Ascending aorta (tissue), 2 donors: ENCODE data around the gene SCO2. TPM values are rescaled to one million over a fixed set of nuclear protein-coding genes. Genes with fewer than 3 reads are reported as not detected.
"Not testable (repeated sequence)": the region's sequence is repeated elsewhere in the genome, so short reads cannot be mapped to it uniquely, and the experiment has no call there.

Experiments
- DNase-seq, 2 donors: peaks; one replicate each; pipeline ENCODE4 v3.0.0-alpha.2; 2019; ENCODE audit warnings: low spot score in 2 of 2
- H3K27ac ChIP-seq, 2 donors: fragments of 200-600 bp; sonication (generic); one replicate each; pipeline ENCODE4 v1.5.1; 2016 to 2017; ENCODE audit warnings: mild to moderate bottlenecking in 1 of 2
- H3K27me3 ChIP-seq: fragments of 200-600 bp; sonication (generic); one replicate; pipeline ENCODE4 v1.5.1; 2017
- H3K36me3 ChIP-seq, 2 donors: fragments of 200-600 bp; sonication (generic); one replicate each; pipeline ENCODE4 v1.5.1; 2016
- H3K4me1 ChIP-seq, 2 donors: fragments of 200-600 bp; sonication (generic); one replicate each; pipeline ENCODE4 v1.5.1; 2016 to 2017; ENCODE audit warnings: mild to moderate bottlenecking in 1 of 2
- H3K4me3 ChIP-seq, 2 donors: fragments of 200-600 bp; sonication (generic); one replicate each; pipeline ENCODE4 v1.5.1; 2016 to 2017; ENCODE audit warnings: mild to moderate bottlenecking in 1 of 2
- H3K9me3 ChIP-seq, 2 donors: fragments of 200-600 bp; sonication (generic); one replicate each; pipeline ENCODE4 v1.5.1; 2016
- CTCF ChIP-seq, 3 experiments: fragments of 200-600 bp in 2 of 3; fragments of 450-650 bp in 1 of 3; sonication (generic) in 2 of 3; IDR thresholded peaks; one replicate each; pipeline ENCODE4 v1.5.1; 2016 to 2019; ENCODE audit warnings: antibody characterized with exemption in 3 of 3, mild to moderate bottlenecking in 1 of 3, moderate library complexity in 1 of 3
- intact Hi-C: fragments of 100-400 bp; cut with DNase I; formaldehyde crosslinking; loops from one replicate; pipeline ENCODE4 v1.15.1; 2023
- total RNA-seq: library from RNA; depleted of rRNA; stranded (reverse); fragments of >200 nt; gene quantifications from one replicate; pipeline ENCODE4 v1.1.0, GENCODE V29; 2016

The SCO2 gene
- total RNA-seq, 1 donor from 2014 or later: not detected

DNA sequence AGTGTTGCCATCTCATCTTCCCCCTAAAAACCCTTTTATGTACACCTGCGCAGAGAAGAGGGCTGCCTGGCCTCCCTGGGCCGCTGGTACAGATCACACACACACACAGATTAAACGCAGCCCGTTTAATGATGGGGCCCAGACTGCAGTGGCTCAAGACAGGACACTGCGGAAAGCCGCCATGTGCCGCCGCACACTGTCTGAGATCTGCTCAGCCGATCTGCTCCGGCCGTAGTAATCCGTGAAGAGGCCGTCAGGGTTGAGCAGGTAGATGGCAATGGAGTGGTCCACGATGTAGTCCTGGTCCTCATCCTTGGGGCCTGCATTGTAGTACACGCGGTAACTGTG is 2.0 kb downstream of the SCO2 start:
- intact Hi-C loops: no loop called here
- no peaks in the 10 kb centered on the region for H3K27me3 ChIP-seq
- no peak overlapping the region for H3K27ac ChIP-seq
- peaks cover 27 to 48% of the 10 kb centered on the region in 2 donors for H3K36me3 ChIP-seq
- H3K9me3 ChIP-seq: no peaks in the 10 kb centered on the region
- no peak for TF ChIP-seq CTCF (IDR thresholded peaks at IDR 0.05)
- peaks cover 6 to 16% of the 10 kb centered on the region in 2 donors for H3K4me1 ChIP-seq
- no peak overlapping the region for H3K4me3 ChIP-seq
- DNase-seq: no peak

DNA sequence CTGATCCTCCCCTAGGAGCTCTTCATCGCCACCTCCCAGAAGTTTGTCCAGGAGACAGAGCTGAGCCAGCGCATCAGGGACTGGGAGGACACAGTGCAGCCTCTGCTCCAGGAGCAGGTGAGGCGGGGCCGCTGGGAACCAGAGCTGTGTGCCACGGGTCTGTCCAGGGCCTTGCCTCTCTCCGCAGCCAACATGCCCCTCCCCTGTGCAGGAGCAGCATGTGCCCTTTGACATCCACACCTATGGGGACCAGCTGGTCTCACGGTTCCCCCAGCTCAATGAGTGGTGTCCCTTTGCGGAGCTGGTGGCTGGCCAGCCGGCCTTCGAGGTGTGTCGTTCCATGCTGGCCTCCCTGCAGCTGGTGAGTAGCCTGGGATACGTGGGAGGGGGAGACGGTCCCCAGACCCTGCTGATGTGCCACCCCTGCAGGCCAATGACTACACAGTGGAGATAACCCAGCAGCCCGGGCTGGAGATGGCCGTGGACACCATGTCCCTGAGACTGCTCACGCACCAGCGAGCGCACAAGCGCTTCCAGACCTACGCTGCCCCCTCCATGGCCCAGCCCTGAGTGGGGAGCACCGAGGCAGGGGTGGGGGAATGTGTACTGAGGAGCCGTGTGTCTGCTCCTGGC is 2.5 kb downstream of the SCO2 start:
- no peak for TF ChIP-seq CTCF (IDR thresholded peaks at IDR 0.05)
- H3K27ac ChIP-seq: no peak overlapping the region
- H3K36me3 ChIP-seq: peaks cover 32 to 53% of the 10 kb centered on the region in 2 donors
- intact Hi-C loops: no loop called here
- no peaks in the 10 kb centered on the region for H3K9me3 ChIP-seq
- no peak for DNase-seq
- no peak overlapping the region for H3K4me3 ChIP-seq
- H3K27me3 ChIP-seq: no peaks in the 10 kb centered on the region
- H3K4me1 ChIP-seq: peaks cover 6 to 16% of the 10 kb centered on the region in 2 donors

DNA sequence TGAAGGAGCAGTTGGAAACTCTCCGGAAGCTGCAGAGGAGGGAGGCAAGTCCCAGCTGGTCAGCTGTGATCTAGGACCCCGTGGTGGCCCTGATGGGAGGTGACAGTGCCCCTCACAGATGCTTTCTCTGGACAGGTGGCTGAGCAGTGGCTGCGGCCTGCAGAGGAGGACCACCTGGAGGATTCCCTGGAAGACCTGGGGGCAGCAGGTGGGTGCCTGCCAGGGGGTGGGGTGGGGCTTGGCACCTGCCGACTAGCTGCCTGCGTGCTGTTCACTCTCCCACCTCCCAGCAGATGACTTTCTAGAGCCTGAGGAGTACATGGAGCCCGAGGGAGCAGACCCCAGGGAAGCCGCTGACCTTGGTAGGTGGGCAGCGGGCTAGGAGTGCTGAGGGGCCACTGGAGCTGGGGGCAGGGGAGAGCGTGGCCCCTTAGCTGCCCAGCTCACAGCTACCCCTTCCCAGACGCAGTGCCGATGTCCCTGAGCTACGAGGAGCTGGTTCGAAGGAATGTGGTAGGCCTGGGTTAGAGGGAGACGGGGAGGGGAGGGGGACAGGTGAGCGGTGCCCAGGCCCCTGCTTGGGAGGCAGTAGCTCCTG is 3.1 kb downstream of the SCO2 start:
- no peak for TF ChIP-seq CTCF (IDR thresholded peaks at IDR 0.05)
- Histone ChIP-seq H3K27me3 (no peaks in the 10 kb centered on the region), H3K27ac (no peak overlapping the region), H3K36me3 (peaks cover 38 to 59% of the 10 kb centered on the region in 2 donors), H3K4me1 (peaks cover 6 to 16% of the 10 kb centered on the region in 2 donors), H3K9me3 (no peaks in the 10 kb centered on the region), H3K4me3 (no peak overlapping the region)
- intact Hi-C loops: no loop called here
- DNase-seq: no peak

- no peak for DNase-seq
- no peaks in the 10 kb centered on the region for H3K27me3 ChIP-seq
- H3K27ac ChIP-seq: no peak overlapping the region
- H3K4me1 ChIP-seq: peaks cover 6 to 14% of the 10 kb centered on the region in 2 donors
- H3K4me3 ChIP-seq: no peak overlapping the region
- TF ChIP-seq CTCF (IDR thresholded peaks at IDR 0.05): no peak
- no peaks in the 10 kb centered on the region for H3K9me3 ChIP-seq
- H3K36me3 ChIP-seq: peaks cover 44 to 64% of the 10 kb centered on the region in 2 donors
- intact Hi-C loops: no loop called here
These were observed 3.7 kb downstream of the SCO2 start for GRCh38 chr22:50521710-50522109.

- H3K9me3 ChIP-seq: no peaks in the 10 kb centered on the region
- no peak for TF ChIP-seq CTCF (IDR thresholded peaks at IDR 0.05)
- H3K27ac ChIP-seq: no peak overlapping the region
- intact Hi-C loops: no loop called here
- H3K4me1 ChIP-seq: peaks cover 0 to 10% of the 10 kb centered on the region in 2 donors
- peaks cover 46 to 72% of the 10 kb centered on the region in 2 donors for H3K36me3 ChIP-seq
- no peak overlapping the region for H3K4me3 ChIP-seq
- no peaks in the 10 kb centered on the region for H3K27me3 ChIP-seq
- no peak for DNase-seq
These were observed 4.5 kb downstream of the SCO2 start for GRCh38 chr22:50520826-50521453.

DNA sequence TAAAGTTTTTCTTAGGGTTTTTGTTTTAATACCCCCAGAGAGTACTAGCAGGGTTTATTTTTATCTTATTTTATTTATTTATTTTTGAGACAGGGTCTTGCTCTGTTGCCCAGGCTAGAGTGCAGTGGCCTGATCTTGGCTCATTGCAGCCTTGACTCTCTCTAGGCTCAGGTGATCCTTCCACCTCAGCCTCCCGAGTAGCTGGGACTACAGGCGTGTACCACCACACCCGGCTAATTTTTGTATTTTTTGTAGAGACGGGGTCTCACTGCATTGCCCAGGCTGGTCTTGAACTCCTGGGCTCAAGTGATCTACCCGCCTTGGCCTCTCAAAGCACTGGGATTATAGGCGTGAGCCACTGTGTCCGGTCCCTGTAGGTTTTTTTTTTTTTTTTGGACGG is 5.2 kb downstream of the SCO2 start:
- peaks cover 46 to 74% of the 10 kb centered on the region in 2 donors for H3K36me3 ChIP-seq
- intact Hi-C loops, H3K27ac ChIP-seq, H3K27me3 ChIP-seq, DNase-seq, H3K4me3 ChIP-seq, H3K9me3 ChIP-seq: not testable (repeated sequence)
- H3K4me1 ChIP-seq: peaks cover 0 to 10% of the 10 kb centered on the region in 2 donors
